ENCODE measurements around the gene COG5. TPM values are rescaled to one million over a fixed set of nuclear protein-coding genes. Genes with fewer than 3 reads are reported as not detected.
A peak's percentile ranks its signal among the peaks of the same experiment; 100 is the strongest.

COG5 gene
- total and polyA plus RNA-seq, 2 of the 8 experiments (the other 6 are each of a cell fraction or from before 2014, with no cell fraction given) = 10.5 to 28.1 TPM

DNA sequence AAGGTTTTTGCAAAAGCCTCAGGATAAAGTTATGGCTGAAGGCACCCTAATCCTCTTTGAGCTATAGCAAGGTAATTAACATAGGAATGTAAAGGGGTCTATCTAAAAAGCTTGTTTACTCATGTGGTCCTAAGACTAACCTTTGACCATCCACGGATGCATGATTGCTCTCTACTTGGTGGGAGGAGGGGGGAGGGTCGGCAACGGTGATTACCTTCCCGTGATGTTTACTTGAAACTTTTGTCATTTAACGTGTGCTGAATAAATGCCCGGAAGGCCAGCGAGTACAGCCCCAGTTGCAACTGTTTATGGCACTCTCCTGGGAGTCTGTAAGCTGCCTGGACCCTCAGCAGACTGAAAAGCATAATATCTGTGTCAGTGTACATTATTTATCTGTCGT lies 172.8 kb downstream of the COG5 start:
- Histone ChIP-seq H2AK5ac (ENCODE audit: low read depth, low read length) (no peak overlapping the region), H4K20me1 (replicated peaks in 1 of 2; ENCODE audit: control insufficient read depth in 1 of 2, insufficient read depth in 2 of 2, low read length in 2 of 2) (peaks cover 3% of the 10 kb centered on the region in 2 experiments), H3K4ac (replicated peaks; ENCODE audit: insufficient read length, low read depth, low read length) (no peak overlapping the region), H2AFZ (ENCODE audit: low read length) (no peak overlapping the region), H2BK120ac (replicated peaks; ENCODE audit: low read depth, low read length) (no peak overlapping the region), H4K8ac (ENCODE audit: extremely low read depth, insufficient read depth, low read length) (no peak overlapping the region), H2BK12ac (ENCODE audit: low read depth, low read length) (no peak overlapping the region), H3K18ac (ENCODE audit: extremely low read depth, low read length) (no peak overlapping the region), H3K9ac (replicated peaks in 1 of 4; ENCODE audit: extremely low read depth in 1 of 4, low read depth in 3 of 4, low read length in 3 of 4) (no peak overlapping the region), H3K4me3 (ENCODE audit: extremely low read depth in 1 of 4, insufficient read depth in 2 of 4, low read depth in 3 of 4, low read length in 4 of 4) (no peak overlapping the region; a peak in 1 of 8 replicates), H3K9me3 (ENCODE audit: insufficient read depth in 2 of 2, low read depth in 1 of 2, low read length in 1 of 2) (no peaks in the 10 kb centered on the region), H3K79me2 (ENCODE audit: control insufficient read depth in 1 of 2, insufficient read depth in 2 of 2, low read length in 2 of 2) (no peaks in the 10 kb centered on the region), H3K4me2 (ENCODE audit: insufficient read depth in 1 of 2, low read depth in 2 of 2, low read length in 2 of 2) (peak overlapping the region; percentile 9 to 52; a peak in 2 of 4 replicates), H2BK15ac (ENCODE audit: low read length) (no peak overlapping the region), H3K14ac (ENCODE audit: insufficient read length) (no peak overlapping the region), H3K23ac (ENCODE audit: insufficient read length) (no peak overlapping the region), H3K27ac (ENCODE audit: low read depth, low read length) (no peak overlapping the region), H3K36me3 (ENCODE audit: control insufficient read depth in 2 of 4, insufficient read depth in 4 of 4, low read length in 3 of 4) (no peaks in the 10 kb centered on the region; a peak in 1 of 8 replicates), H2BK5ac (ENCODE audit: low read depth, low read length) (no peak overlapping the region), H3K79me1 (ENCODE audit: low read depth, low read length) (no peaks in the 10 kb centered on the region), H4K91ac (replicated peaks; ENCODE audit: insufficient read length, low read length) (no peak overlapping the region), H3K23me2 (ENCODE audit: low read depth, low read length) (no peaks in the 10 kb centered on the region), H3K56ac (replicated peaks; ENCODE audit: insufficient read length, low read depth, low read length) (no peak overlapping the region), H3K27me3 (replicated peaks in 1 of 4; ENCODE audit: control insufficient read depth in 3 of 4, extremely low read depth in 1 of 4, insufficient read depth in 3 of 4, low read length in 3 of 4) (no peaks in the 10 kb centered on the region), H3K4me1 (replicated peaks in 1 of 4; ENCODE audit: control insufficient read depth in 3 of 4, insufficient read depth in 4 of 4, low read length in 3 of 4) (peaks cover 2 to 15% (median 12%) of the 10 kb centered on the region in 4 experiments), H2BK20ac (ENCODE audit: low read length) (no peak overlapping the region), H4K5ac (ENCODE audit: insufficient read length, low read depth, low read length) (no peak overlapping the region)
- FAIRE-seq (no peak), DNase-seq (ENCODE audit: low read depth in 1 of 2, low spot score in 2 of 2) (no peak)
- ChIA-PET POLR2A (ENCODE audit: partially characterized antibody) (no interaction called here), CTCF (ENCODE audit: partially characterized antibody) (interaction anchor here (1.6 kb wide), 1 partner anchor 111 kb away, joined by 3 read pairs; no protein-coding TSS in a partner anchor)
- WGBS, 2 experiments (ENCODE audit: extremely low coverage in 1 of 2, insufficient coverage in 1 of 2, insufficient read length in 1 of 2, insufficient replicate concordance in 2 of 2, low coverage in 1 of 2, low lambda C conversion rate in 2 of 2, missing lambda C conversion rate in 1 of 2) = 45% methylated on average over 8 of the region's 8 CpGs; no CpG with 5 or more reads in 1 of the 2 experiments
- TF ChIP-seq SAP30 (IDR thresholded peaks at IDR 0.05; ENCODE audit: insufficient read depth, insufficient replicate concordance, low read length) (no peak), SIN3A (conservative IDR thresholded peaks at IDR 0.05 in 1 of 2, IDR thresholded peaks at IDR 0.05 in 1 of 2; ENCODE audit: low read depth in 1 of 2, low read length in 2 of 2) (no peak), GABPA (IDR thresholded peaks at IDR 0.05; ENCODE audit: borderline replicate concordance, insufficient read depth, low read length) (no peak), BCL11A (IDR thresholded peaks at IDR 0.05; ENCODE audit: low read depth in 2 of 2, low read length in 2 of 2) (no peak), ZNF274 (IDR thresholded peaks at IDR 0.05; ENCODE audit: borderline replicate concordance, extremely low read depth, low read length) (no peak), CTCF (IDR thresholded peaks at IDR 0.05; ENCODE audit: control extremely low read depth in 1 of 3, insufficient read depth in 1 of 3, low read depth in 1 of 3, low read length in 3 of 3) (no peak), NANOG (IDR thresholded peaks at IDR 0.05; ENCODE audit: insufficient read depth, low read depth, low read length, poor library complexity, severe bottlenecking) (no peak)
- TF ChIP-seq, protein P1, sequence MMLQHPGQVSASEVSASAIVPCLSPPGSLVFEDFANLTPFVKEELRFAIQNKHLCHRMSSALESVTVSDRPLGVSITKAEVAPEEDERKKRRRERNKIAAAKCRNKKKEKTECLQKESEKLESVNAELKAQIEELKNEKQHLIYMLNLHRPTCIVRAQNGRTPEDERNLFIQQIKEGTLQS (IDR thresholded peaks at IDR 0.05; ENCODE audit: insufficient read depth, low read depth, low read length) = no peak
- TF ChIP-seq, protein P2, sequence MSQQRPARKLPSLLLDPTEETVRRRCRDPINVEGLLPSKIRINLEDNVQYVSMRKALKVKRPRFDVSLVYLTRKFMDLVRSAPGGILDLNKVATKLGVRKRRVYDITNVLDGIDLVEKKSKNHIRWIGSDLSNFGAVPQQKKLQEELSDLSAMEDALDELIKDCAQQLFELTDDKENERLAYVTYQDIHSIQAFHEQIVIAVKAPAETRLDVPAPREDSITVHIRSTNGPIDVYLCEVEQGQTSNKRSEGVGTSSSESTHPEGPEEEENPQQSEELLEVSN (IDR thresholded peaks at IDR 0.05) = no peak
